GM19351 (cell line): Measurements from ENCODE around the gene MYL5.
"Not testable (repeated sequence)": the region's sequence is repeated elsewhere in the genome, so short reads cannot be mapped to it uniquely, and the experiment has no call there.

Experiments
- ATAC-seq: cut with Tn5 transposase; IDR thresholded peaks from one replicate; pipeline ENCODE4 v1.9.1; 2021; ENCODE audit warnings: mild to moderate bottlenecking, moderate library complexity; ENCODE audit not compliant: unreplicated experiment

The MYL5 gene

GRCh38 chr4:635851-636627, 38.3 kb upstream of the MYL5 start:
- ATAC-seq, result no peak

GRCh38 chr4:636628-637159, 37.6 kb upstream of the MYL5 start:
- no peak for ATAC-seq

DNA sequence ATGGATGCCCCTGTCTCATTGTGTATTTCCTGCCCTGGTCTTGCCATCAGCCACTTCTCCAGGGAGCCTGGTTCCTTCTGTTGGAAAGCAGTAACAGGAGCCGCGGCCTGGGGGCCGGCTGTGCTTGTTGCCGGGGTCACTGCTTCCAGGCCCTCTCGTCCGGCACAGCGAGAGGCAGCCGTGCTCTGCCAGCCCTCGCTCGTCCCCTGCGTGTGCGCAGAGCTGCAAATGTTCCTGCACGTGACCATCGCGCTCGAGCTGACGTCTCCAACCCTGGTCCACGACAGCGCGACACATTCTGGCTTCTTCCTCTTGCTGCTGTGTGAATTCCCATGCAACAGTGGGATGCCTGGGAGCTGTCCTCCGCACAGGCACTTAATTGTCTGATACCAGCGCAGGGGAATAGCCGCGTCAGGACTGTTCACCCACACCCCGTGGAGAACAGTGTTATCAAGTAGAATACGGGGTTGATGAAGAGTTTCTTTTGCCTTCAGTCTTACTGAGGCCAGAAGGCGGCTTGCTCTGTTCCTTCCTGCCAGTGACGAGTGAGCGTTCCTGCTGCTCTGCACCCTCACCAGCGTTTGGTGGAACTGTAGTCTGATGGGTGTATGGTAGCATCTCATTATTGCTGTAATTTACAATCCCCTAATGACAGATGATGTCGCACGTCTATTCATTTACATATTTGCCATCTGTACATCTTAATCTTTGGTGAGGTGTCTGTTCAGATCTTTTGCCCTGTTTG, 36.6 kb upstream of the MYL5 start:
- no peak for ATAC-seq

- ATAC-seq, result not testable (repeated sequence)
Observed at GRCh38 chr4:642366-642765, 32.0 kb upstream of the MYL5 start.

DNA sequence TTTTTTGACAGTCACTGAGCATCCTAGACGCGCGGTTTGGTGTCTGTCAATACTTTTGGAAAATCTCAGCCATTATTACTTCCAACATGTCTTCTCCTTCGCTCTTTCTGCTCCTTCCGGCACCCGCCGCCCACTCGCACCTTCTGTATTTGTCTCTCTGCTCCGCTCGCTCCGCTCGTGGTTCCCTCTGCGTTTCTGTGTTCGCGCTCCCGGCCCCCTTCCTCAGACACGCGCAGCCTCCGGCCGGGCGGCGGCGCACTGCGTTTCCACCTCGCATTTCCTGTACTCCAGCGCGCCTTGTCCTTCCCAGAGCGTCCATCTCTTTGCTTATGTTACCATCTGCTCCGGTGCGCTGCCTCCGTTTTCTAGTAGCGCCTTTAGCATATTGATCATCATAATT, 27.9 kb upstream of the MYL5 start:
- ATAC-seq, result no peak

DNA sequence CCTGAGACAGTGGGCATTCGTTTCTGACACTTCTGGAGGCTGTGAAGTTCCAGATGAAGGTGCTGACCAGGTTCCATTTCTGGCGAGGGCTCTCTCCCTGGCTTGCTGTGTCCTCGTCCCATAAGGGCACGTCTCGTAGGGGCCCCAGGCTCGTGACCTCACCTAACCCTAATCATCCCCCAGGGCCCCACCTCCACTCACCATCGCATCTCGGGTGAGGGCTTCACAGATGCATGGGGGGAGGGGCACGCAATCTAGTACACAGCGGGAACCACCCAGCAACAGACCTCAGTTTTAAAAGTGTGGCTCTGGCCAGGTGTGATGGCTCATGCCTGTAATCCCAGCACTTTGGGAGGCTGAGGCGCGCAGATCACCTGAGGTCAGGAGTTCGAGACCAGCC, 26.9 kb upstream of the MYL5 start:
- ATAC-seq, result no peak

- no peak for ATAC-seq
Observed at GRCh38 chr4:648579-649292, 25.6 kb upstream of the MYL5 start.

- ATAC-seq, result no peak
Observed at GRCh38 chr4:649293-649625, 25.1 kb upstream of the MYL5 start.

- no peak for ATAC-seq
Observed at GRCh38 chr4:649751-650310, 24.5 kb upstream of the MYL5 start.

GRCh38 chr4:650461-650860, 23.9 kb upstream of the MYL5 start:
- ATAC-seq, result no peak

DNA sequence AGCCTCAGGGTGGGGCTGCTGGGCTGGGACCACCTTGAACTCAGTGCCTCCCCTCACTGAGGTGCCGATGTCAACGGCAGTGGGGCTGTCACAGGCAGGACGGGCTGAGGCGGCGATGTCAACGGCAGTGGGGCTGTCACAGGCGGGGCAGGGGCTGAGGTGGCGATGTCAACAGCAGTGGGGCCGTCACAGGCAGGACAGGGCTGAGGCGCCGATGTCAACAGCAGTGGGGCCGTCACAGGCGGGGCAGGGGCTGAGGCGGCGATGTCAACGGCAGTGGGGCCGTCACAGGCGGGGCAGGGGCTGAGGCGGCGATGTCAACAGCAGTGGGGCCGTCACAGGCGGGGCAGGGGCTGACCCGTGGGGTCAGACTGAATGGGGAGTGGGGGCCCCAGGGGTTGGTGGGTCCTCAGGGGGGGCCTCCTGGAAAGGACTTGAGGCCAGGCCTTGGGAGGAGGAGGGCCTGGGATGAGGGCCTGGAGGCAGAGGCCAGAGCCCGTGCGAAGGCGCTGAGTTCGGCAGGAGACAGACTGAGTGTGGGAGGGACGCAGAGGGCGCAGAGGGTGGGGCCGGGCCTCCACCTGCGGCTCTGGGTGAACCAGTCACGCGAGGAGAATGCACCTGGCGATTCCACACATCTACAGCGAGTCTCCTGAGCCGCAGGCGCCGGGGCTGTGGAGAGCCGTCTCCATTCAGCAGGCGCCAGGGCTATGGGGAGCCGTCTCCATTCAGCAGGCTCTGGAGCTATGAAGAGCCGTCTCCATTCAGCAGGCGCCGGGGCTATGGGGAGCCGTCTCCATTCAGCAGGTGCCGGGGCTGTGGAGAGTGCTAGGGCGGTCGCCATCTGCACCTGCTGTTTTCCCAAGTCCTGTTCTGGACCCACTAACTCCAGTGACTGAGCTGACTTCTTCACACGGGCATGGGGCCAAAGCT, 23.1 kb upstream of the MYL5 start:
- no peak for ATAC-seq

- ATAC-seq, result no peak
Observed at GRCh38 chr4:651884-652642, 22.3 kb upstream of the MYL5 start.

- no peak for ATAC-seq
Observed at GRCh38 chr4:653080-653821, 21.1 kb upstream of the MYL5 start.

- ATAC-seq, result no peak
Observed at GRCh38 chr4:653831-654502, 20.4 kb upstream of the MYL5 start.

GRCh38 chr4:654503-654845, 19.9 kb upstream of the MYL5 start:
- no peak for ATAC-seq

DNA sequence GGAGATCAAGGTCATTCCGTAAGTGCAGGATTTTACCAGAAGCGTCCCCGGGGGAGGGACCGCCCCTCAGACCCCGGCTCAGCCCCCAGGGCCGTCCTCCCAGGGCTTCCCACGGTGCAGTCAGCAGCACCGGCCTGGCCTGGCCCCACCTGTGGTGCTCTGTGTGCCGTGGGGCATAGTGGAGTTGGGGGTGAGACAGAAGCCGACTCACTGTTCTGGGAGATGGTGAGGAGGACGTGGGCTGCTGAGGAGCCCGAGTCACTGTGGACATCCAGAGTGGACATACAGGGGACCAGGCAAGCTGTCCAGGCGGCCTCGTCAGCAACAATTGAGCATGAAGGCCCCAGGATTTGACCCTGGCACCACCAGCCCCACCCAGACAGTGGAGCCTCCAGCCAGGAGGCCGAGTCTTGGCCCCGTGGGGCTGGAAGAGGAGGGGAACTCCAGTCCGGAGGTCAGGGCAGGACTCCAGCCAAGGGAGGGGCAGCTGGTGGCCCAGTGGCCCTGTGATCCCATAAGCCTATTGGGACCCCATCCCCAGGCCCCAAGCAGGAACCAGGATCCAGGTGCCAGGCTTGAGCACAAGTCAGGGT, 19.4 kb upstream of the MYL5 start:
- ATAC-seq, result no peak

DNA sequence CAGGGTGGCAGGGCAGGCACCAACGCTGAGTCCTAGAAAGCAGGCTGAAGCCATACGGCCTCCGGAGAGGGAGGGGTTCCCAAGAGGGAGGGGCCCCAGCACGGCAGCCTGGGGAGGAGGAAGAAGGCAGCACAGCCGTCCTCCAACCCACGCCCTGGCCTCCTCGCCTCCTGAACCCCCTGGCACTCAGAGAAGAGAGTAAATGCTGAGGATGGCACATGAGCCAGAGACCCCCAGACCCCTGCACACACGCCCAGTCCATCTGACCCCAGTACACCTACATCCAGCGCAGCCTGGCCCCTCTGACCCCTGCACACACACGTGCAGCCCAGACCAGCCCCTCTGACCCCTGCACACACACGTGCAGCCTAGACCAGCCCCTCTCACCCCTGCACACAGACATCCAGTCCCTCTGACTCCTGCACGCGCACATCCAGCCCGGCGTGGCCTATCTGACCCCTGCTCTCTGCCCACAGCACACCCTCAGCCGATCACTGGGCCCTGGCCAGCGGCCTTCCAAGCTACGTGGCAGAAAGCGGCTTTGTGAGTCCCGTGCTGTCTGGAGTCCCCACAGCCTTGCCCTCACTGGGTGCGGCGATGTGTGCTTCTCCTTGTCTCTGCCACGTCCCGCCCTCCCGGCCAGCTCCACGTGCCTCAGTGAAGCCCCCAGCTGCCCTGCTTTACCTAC, 18.7 kb upstream of the MYL5 start:
- ATAC-seq, result no peak
